HL-60 (cell line): ENCODE measurements around the gene AP4S1.

ENCODE experiments used
- CTCF ChIP-seq: IDR thresholded peaks from one replicate; pipeline ENCODE4 v1.5.1; 2011; ENCODE audit warnings: low read length, control low read depth, inconsistent platforms; ENCODE audit not compliant: insufficient read depth
- POLR2AphosphoS5 ChIP-seq: IDR thresholded peaks from 2 replicates; pipeline ENCODE4 v1.6.1; 2012; ENCODE audit warnings: low read depth
- REST ChIP-seq: IDR thresholded peaks from 2 replicates; pipeline ENCODE4 v1.6.1; 2012; ENCODE audit warnings: low read depth; ENCODE audit not compliant: insufficient replicate concordance

- TF ChIP-seq CTCF: no peak
- no peak for TF ChIP-seq POLR2AphosphoS5
- TF ChIP-seq REST: no peak
Observed at GRCh38 chr14:31080056-31080455, 54.6 kb downstream of the AP4S1 start.
